Kidney (tissue), 22 donors: ENCODE data around the gene CCDC116. TPM values are rescaled to one million over a fixed set of nuclear protein-coding genes. Genes with fewer than 3 reads are reported as not detected.

Source experiments
- DNase-seq, 5 donors: peaks; one replicate each; pipeline ENCODE4 v3.0.0-alpha.2; 2013 to 2020
- FAIRE-seq: peaks from 2 replicates; lab custom pipeline; 2012; peaks lifted over from hg19 to GRCh38; lab: Jason Lieb, UNC
- H3K27ac ChIP-seq, 2 donors: one replicate each; pipeline ENCODE4 v1.7.0; 2013; ENCODE audit warnings: low read depth in 2 of 2, low read length in 2 of 2, inconsistent platforms in 1 of 2
- H3K27me3 ChIP-seq: one replicate; pipeline ENCODE4 v1.7.1; 2013; ENCODE audit warnings: low read length, inconsistent platforms; ENCODE audit not compliant: control insufficient read depth, insufficient read depth
- H3K36me3 ChIP-seq, 3 donors: one replicate each; pipeline versions ENCODE4 v1.7.0 to v1.7.1; 2013; ENCODE audit warnings: low read length in 3 of 3, control low read depth in 1 of 3, inconsistent platforms in 1 of 3; ENCODE audit not compliant: insufficient read depth in 3 of 3, control insufficient read depth in 2 of 3
- H3K4me1 ChIP-seq, 3 donors: one replicate each; pipeline versions ENCODE4 v1.7.0 to v1.7.1; 2013; ENCODE audit warnings: low read length in 3 of 3, inconsistent platforms in 1 of 3, low read depth in 1 of 3; ENCODE audit not compliant: control insufficient read depth in 2 of 3, insufficient read depth in 2 of 3
- H3K4me3 ChIP-seq, 3 donors: one replicate each; pipeline versions ENCODE4 v1.7.0 to v1.8.1; 2013; ENCODE audit warnings: low read length in 3 of 3, control low read depth in 1 of 3, inconsistent platforms in 1 of 3
- H3K9ac ChIP-seq, 3 donors: one replicate each; pipeline versions ENCODE4 v1.7.0 to v1.7.1; 2013; ENCODE audit warnings: low read length in 3 of 3, control low read depth in 1 of 3, inconsistent platforms in 1 of 3
- H3K9me3 ChIP-seq, 3 donors: one replicate each; pipeline versions ENCODE4 v1.7.0 to v1.7.1; 2013; ENCODE audit warnings: low read length in 3 of 3, control low read depth in 1 of 3, inconsistent platforms in 1 of 3; ENCODE audit not compliant: control insufficient read depth in 2 of 3, insufficient read depth in 1 of 3
- CTCF ChIP-seq: IDR thresholded peaks from 3 replicates; pipeline ENCODE4 v1.5.1; 2012; ENCODE audit warnings: mild to moderate bottlenecking, moderate library complexity, borderline replicate concordance; ENCODE audit not compliant: insufficient read depth; ENCODE audit errors: extremely low read depth
- intact Hi-C: fragments of 100-400 bp; cut with DNase I; formaldehyde crosslinking; loops from one replicate; pipeline ENCODE4 v1.11.1; 2022
- long read RNA-seq, 10 donors: library from polyadenylated mRNA in 1 of 10; unstranded in 1 of 10; transcript quantifications; one replicate each; pipeline ENCODE4 v2.0.0 and lab custom pipeline, GENCODE V29; 2021 to 2026
- polyA plus RNA-seq: library from polyadenylated mRNA; stranded (reverse); fragments of 350-450 nt; fragmentation: Illumina TruSeq; extraction: RNeasy Lipid Tissue Mini Kit (QIAGEN cat#74804); gene quantifications from one replicate; pipeline ENCODE4 v1.2.3, GENCODE V29; 2014; ENCODE audit warnings: low read depth, low replicate concordance; ENCODE audit not compliant: insufficient read depth
- total RNA-seq: library from RNA; stranded (reverse); fragmentation: NEBNext Ultra II Directional; extraction: Animal tissue kit (Norgen Biotek cat#: 25700); gene quantifications from one replicate; pipeline ENCODE4 v1.2.1, GENCODE V29; 2021
- donor health status: control.
- donor health status: control.
- donor health status: control.
- donor health status: control.
- donor health status: control.
- donor health status: DM: yes; HTN: yes; CAD: no.
- donor health status: Normal renal cell carcinoma (clear cell type).

CCDC116 gene, protein sequence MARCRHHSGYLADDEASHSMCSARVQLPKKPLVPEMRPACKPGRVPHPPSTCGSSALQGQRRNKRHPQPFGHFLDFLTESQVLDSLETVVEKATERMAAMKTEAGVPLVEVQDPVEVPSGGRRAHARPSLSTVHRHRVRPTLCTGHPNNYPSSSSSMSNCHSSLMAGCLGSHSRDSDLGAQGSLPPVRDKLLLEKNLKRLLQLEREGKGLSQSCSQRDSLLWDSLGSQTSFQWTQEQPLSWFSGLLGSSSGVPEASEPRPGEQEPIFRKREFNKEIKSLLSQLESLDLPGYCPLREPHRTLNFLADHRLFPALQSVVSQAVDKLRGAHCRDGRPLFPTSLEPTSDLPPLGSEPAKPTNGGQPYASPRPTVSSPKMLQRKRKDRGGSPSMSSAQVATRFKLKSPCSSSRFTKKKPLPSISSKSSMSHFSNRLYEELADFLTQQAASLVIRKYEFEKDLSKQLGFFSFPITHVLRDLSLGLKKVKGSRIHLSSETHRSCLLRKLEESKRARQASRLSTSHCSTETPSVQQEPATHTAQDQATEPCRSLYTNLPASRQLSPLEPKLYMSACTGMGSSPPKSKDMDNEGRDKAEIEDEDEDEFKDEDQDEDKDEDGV
- 0.22 TPM for total RNA-seq
- 0.22 TPM for polyA plus RNA-seq
- long read RNA-seq, donor 1, result 0 reads
- long read RNA-seq, donor 2, result 0 reads
- long read RNA-seq, donor 3, result 0 reads
- long read RNA-seq, donor 4, result 0 reads
- long read RNA-seq, donor 5, result 0 reads
- long read RNA-seq, donor 6, result 0 reads
- long read RNA-seq, donor 7, result 0 reads
- long read RNA-seq, donor 8, result 0 reads
- long read RNA-seq, donor 9, result 0 reads
- long read RNA-seq, donor 10, result 0 reads

GRCh38 chr22:21632237-21632895 lies at the start of gene CCDC116:
Gene CCDC116 (plus strand): TSS chr22:21632760. CDS start chr22:21633182, 422 bp downstream.
- Histone ChIP-seq H3K27ac (no peak within 1 kb of the TSS), H3K4me1 (peaks cover 0 to 5% (median 3%) of the 10 kb centered on the region in 3 donors), H3K27me3 (no peaks in the 10 kb centered on the region), H3K9me3 (no peaks in the 10 kb centered on the region), H3K36me3 (peaks cover 0 to 5% (median 0%) of the 10 kb centered on the region in 3 donors), H3K4me3 (no peak within 1 kb of the TSS), H3K9ac (no peak within 1 kb of the TSS)
- DNase-seq (peak in 1 of 5 donors; percentile 79), FAIRE-seq (no peak)
- intact Hi-C loops, result no loop called here
- TF ChIP-seq CTCF, result no peak

DNA sequence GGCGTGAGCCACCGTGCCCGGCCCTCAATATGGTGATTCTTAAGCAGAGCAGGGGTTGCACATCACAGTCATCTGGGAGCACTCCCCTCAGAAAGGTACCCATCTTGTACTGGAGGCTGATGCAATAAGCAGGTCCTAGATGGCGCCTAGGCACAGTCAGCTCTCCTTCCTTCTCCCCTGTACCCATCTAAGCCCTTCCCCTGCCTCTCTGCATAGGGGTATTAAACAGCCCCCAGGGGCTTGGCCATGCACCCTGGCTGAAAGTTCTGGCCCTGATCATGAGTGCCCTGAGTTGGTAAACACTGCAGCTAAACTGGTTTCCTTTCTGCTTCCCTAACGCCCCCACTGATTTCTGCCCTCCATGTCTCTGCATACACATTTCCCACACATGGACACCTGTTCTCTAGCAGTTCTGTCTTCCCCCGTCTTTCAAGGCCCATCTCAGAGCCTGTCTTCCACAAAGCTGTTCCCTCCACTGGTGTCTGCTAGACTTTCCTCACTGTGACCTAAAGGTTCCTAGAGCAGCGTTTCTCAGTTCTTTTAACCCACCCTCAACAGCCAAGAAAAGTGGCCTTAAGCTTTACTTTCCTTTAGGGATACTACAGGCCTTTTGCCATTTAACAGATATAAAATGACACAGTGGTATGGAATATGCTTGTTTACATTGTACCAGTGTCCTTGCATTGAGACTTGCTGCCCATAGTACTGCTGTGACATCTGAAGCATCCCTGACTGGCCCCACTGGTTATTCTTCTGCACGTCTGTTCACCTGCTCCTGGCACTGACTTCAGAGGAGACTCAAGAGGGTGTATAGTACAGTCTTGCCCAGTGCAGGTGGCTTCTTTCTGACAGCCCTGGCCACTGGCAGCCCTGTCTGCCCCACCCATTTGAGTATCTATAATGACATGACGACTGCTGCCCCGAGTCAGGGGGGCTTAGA lies 49.5 kb upstream of the CCDC116 start:
- FAIRE-seq, result no peak
- Histone ChIP-seq H3K27ac (no peak overlapping the region), H3K4me1 (peaks cover 0 to 16% (median 4%) of the 10 kb centered on the region in 3 donors), H3K9ac (no peak overlapping the region), H3K4me3 (no peak overlapping the region), H3K9me3 (no peaks in the 10 kb centered on the region), H3K27me3 (no peaks in the 10 kb centered on the region), H3K36me3 (no peaks in the 10 kb centered on the region)
- no peak for DNase-seq
- intact Hi-C loops, result no loop called here
- no peak for TF ChIP-seq CTCF

DNA sequence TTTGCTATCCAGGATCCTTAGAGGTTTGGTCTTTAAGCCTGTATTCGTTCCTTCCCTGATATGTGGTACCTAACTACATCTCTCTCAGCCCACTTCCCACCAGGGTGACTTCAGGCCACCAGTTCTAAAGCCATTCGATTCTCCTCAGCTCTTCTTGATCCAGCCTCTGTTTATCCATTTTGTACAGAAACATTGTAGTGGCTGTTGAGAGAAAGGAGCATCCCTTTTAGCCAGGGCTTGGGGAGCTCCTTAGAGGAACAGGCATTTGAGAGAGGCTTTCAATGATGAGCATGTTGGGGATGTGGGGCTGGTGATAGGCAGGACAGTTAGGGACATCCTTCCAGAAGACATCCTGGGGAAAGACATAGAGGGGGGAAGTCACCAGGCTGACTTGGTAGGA lies 47.2 kb upstream of the CCDC116 start:
- Histone ChIP-seq H3K9ac (no peak overlapping the region), H3K4me3 (no peak overlapping the region), H3K36me3 (no peaks in the 10 kb centered on the region), H3K4me1 (peaks cover 0 to 5% (median 0%) of the 10 kb centered on the region in 3 donors), H3K27ac (no peak overlapping the region), H3K27me3 (no peaks in the 10 kb centered on the region), H3K9me3 (no peaks in the 10 kb centered on the region)
- no peak for DNase-seq
- TF ChIP-seq CTCF, result no peak
- FAIRE-seq, result no peak
- intact Hi-C loops, result no loop called here
